Measurements from ENCODE around the gene MT1B.

DNA sequence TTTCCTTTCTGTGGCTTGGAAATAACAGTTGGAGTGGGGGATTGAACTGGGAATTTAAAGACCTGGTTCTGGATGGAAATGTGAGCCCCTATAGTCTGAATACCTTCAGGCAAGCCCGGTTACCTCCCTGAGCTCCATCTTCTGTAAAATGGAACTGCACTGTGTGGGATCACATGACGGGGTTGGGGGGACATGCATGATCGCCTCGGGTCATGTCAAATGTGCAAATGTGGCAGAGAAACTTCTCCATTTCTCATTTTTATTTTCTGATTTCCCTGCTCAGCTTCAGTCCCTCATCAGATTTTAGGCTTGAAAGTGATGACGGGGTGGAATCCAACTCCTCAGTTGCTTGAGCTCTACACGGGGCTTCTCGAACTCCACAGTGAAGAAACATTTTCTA, 1.5 kb downstream of the MT1B start:
- TF ChIP-seq, protein P1, sequence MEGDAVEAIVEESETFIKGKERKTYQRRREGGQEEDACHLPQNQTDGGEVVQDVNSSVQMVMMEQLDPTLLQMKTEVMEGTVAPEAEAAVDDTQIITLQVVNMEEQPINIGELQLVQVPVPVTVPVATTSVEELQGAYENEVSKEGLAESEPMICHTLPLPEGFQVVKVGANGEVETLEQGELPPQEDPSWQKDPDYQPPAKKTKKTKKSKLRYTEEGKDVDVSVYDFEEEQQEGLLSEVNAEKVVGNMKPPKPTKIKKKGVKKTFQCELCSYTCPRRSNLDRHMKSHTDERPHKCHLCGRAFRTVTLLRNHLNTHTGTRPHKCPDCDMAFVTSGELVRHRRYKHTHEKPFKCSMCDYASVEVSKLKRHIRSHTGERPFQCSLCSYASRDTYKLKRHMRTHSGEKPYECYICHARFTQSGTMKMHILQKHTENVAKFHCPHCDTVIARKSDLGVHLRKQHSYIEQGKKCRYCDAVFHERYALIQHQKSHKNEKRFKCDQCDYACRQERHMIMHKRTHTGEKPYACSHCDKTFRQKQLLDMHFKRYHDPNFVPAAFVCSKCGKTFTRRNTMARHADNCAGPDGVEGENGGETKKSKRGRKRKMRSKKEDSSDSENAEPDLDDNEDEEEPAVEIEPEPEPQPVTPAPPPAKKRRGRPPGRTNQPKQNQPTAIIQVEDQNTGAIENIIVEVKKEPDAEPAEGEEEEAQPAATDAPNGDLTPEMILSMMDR (IDR thresholded peaks at IDR 0.05), result no peak
- no peak for TF ChIP-seq POLR2A (IDR thresholded peaks at IDR 0.05)

All from heart left ventricle (tissue), 13 donors.